SK-N-SH treated with all-trans-retinoic acid at 6 μM for 48 hours (cell line): ENCODE data around the gene MAGEA8.

Experiments
- ATAC-seq: fragments of 200-7000 bp; cut with Tn5 transposase; 3 replicates; pipeline ENCODE4 v1.9.1; 2020; ENCODE audit warnings: mild to moderate bottlenecking, moderate library complexity
- ARNTL ChIP-seq: fragments of 450-650 bp; formaldehyde crosslinking; IDR thresholded peaks from 2 replicates; pipeline ENCODE4 v1.5.0; 2020; ENCODE audit warnings: low read depth, mild to moderate bottlenecking, moderate library complexity, borderline replicate concordance
- BACH2 ChIP-seq: fragments of 250-450 bp; sonication (Bioruptor Pico); IDR thresholded peaks from 2 replicates; pipeline ENCODE4 v1.9.0; 2021; ENCODE audit warnings: mild to moderate bottlenecking, borderline replicate concordance
- CSDC2 ChIP-seq: fragments of 250-450 bp; sonication (Bioruptor Pico); IDR thresholded peaks from 2 replicates; pipeline ENCODE4 v1.5.0; 2020; ENCODE audit warnings: mild to moderate bottlenecking, moderate library complexity
- CSRNP3 ChIP-seq: fragments of 250-450 bp; sonication (Bioruptor Pico); IDR thresholded peaks from 2 replicates; pipeline ENCODE4 v1.5.1; 2021; ENCODE audit warnings: mild to moderate bottlenecking, moderate library complexity
- GLIS3 ChIP-seq: fragments of 250-450 bp; sonication (Bioruptor Pico); IDR thresholded peaks from 2 replicates; pipeline ENCODE4 v1.5.0; 2020; ENCODE audit warnings: mild to moderate bottlenecking, moderate library complexity
- ISL1 ChIP-seq: fragments of 250-450 bp; sonication (Bioruptor Pico); IDR thresholded peaks from 2 replicates; pipeline ENCODE4 v2.1.2; 2022; ENCODE audit warnings: mild to moderate bottlenecking, moderate library complexity
- OSR1 ChIP-seq: fragments of 250-450 bp; sonication (Bioruptor Pico); IDR thresholded peaks from 2 replicates; pipeline ENCODE4 v1.8.0; 2022; ENCODE audit warnings: moderate library complexity, mild to moderate bottlenecking, inconsistent platforms
- PATZ1 ChIP-seq: fragments of 250-450 bp; sonication (Bioruptor Pico); IDR thresholded peaks from 2 replicates; pipeline ENCODE4 v1.8.0; 2020; ENCODE audit warnings: mild to moderate bottlenecking, moderate library complexity, borderline replicate concordance
- PPARA ChIP-seq: fragments of 250-450 bp; sonication (Bioruptor Pico); IDR thresholded peaks from 2 replicates; pipeline ENCODE4 v1.5.0; 2020; ENCODE audit warnings: mild to moderate bottlenecking, borderline replicate concordance
- RARB ChIP-seq: fragments of 250-450 bp; sonication (Bioruptor Pico); IDR thresholded peaks from 2 replicates; pipeline ENCODE4 v1.8.0; 2021; ENCODE audit warnings: mild to moderate bottlenecking, moderate library complexity
- SNAI2 ChIP-seq: fragments of 250-450 bp; sonication (Bioruptor Pico); IDR thresholded peaks from 2 replicates; pipeline ENCODE4 v1.5.0; 2020; ENCODE audit warnings: mild to moderate bottlenecking, moderate library complexity
- TCF4 ChIP-seq: fragments of 250-450 bp; sonication (Bioruptor Pico); IDR thresholded peaks from 2 replicates; pipeline ENCODE4 v1.8.0; 2021; ENCODE audit warnings: mild to moderate bottlenecking, moderate library complexity, borderline replicate concordance
- TOX ChIP-seq: fragments of 250-450 bp; sonication (Bioruptor Pico); IDR thresholded peaks from 2 replicates; pipeline ENCODE4 v1.8.0; 2021; ENCODE audit warnings: mild to moderate bottlenecking, moderate library complexity, borderline replicate concordance
- TSHZ2 ChIP-seq: fragments of 250-450 bp; sonication (Bioruptor Pico); IDR thresholded peaks from 2 replicates; pipeline ENCODE4 v1.5.0; 2020; ENCODE audit warnings: mild to moderate bottlenecking, moderate library complexity
- ZC3H10 ChIP-seq: fragments of 250-450 bp; sonication (Bioruptor Pico); IDR thresholded peaks from 2 replicates; pipeline ENCODE4 v1.5.1; 2021; ENCODE audit warnings: mild to moderate bottlenecking, moderate library complexity
- ZFP3 ChIP-seq: fragments of 250-450 bp; sonication (Bioruptor Pico); IDR thresholded peaks from 2 replicates; pipeline ENCODE4 v1.5.0; 2020; ENCODE audit warnings: mild to moderate bottlenecking, moderate library complexity
- ZFP30 ChIP-seq: fragments of 450-650 bp; formaldehyde crosslinking; IDR thresholded peaks from 2 replicates; pipeline ENCODE4 v1.5.0; 2022; ENCODE audit warnings: mild to moderate bottlenecking, moderate library complexity
- ZNF565 ChIP-seq: fragments of 450-650 bp; formaldehyde crosslinking; conservative IDR thresholded peaks from 2 replicates; pipeline ENCODE4 v1.5.0; 2020; ENCODE audit warnings: low read depth, mild to moderate bottlenecking, moderate library complexity
- ZNF70 ChIP-seq: fragments of 450-650 bp; formaldehyde crosslinking; IDR thresholded peaks from 2 replicates; pipeline ENCODE4 v1.5.0; 2020; ENCODE audit warnings: mild to moderate bottlenecking, moderate library complexity
- ZNF8 ChIP-seq: fragments of 450-650 bp; formaldehyde crosslinking; IDR thresholded peaks from 2 replicates; pipeline ENCODE4 v1.5.0; 2020; ENCODE audit warnings: mild to moderate bottlenecking, moderate library complexity
- TF ChIP-seq, protein P1 (sequence below): fragments of 250-450 bp; sonication (Bioruptor Pico); IDR thresholded peaks from 2 replicates; pipeline ENCODE4 v1.8.0; 2021; ENCODE audit warnings: low read depth, mild to moderate bottlenecking, moderate library complexity, borderline replicate concordance
- TF ChIP-seq, protein P2 (sequence below): fragments of 250-450 bp; sonication (Bioruptor Pico); IDR thresholded peaks from 2 replicates; pipeline ENCODE4 v1.5.1; 2020; ENCODE audit warnings: low read depth, mild to moderate bottlenecking, moderate library complexity

The MAGEA8 gene

DNA sequence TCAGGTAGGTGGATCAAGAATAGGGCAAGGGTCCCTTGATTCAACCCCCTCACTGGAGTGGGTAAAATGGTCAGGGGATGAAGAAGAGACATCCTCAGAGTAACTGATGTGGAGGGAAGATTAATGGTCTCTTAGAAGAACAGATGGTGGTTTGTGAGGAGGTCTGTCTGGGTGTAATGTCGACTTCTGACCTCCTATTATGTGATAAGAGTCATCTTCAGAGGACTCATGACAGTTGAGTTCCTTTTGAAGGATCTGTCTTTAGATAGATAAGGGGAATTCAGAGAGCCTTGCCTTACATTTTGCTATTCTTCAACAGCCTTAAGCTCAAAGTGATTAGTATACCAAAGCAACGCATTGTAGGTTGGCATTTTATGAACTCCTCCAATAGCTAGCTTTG is 27.1 kb upstream of the MAGEA8 start (continued):
- TF ChIP-seq PATZ1 (CRISPR knock-in tag): no peak
- no peak for TF ChIP-seq ZFP3 (CRISPR knock-in tag)
- TF ChIP-seq ZNF565 (CRISPR knock-in tag): no peak
- no peak for TF ChIP-seq PPARA (CRISPR knock-in tag)
- TF ChIP-seq GLIS3 (CRISPR knock-in tag): no peak

DNA sequence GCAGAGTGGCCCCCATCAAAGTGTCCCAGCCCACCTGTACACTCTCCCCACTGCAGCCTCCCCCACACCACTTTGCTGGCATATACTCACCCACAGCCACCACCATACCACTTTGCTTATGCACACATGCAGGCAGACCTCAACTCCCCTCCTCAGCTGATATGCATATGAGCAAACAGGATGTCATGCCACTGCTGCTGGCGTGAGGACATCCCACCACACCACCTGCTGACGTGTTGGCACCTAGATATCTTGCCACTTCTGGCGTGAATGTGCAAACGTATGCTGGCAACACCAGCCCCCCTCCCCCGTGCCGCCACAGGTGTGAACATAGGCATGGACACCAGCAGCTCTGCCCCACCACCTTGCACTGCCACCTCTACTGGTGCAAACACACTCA is 22.4 kb upstream of the MAGEA8 start:
- TF ChIP-seq CSDC2 (CRISPR knock-in tag) (no peak), ISL1 (CRISPR knock-in tag) (no peak), ZC3H10 (no peak), PPARA (CRISPR knock-in tag) (no peak), SNAI2 (CRISPR knock-in tag) (no peak), ZNF565 (CRISPR knock-in tag) (no peak), ZNF8 (no peak)
- TF ChIP-seq, protein P1, sequence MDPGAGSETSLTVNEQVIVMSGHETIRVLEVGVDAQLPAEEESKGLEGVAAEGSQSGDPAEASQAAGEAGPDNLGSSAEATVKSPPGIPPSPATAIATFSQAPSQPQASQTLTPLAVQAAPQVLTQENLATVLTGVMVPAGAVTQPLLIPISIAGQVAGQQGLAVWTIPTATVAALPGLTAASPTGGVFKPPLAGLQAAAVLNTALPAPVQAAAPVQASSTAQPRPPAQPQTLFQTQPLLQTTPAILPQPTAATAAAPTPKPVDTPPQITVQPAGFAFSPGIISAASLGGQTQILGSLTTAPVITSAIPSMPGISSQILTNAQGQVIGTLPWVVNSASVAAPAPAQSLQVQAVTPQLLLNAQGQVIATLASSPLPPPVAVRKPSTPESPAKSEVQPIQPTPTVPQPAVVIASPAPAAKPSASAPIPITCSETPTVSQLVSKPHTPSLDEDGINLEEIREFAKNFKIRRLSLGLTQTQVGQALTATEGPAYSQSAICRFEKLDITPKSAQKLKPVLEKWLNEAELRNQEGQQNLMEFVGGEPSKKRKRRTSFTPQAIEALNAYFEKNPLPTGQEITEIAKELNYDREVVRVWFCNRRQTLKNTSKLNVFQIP: no peak
- ATAC-seq: no peak

GRCh38 chrX:149860445-149860844 is 20.5 kb upstream of the MAGEA8 start:
- TF ChIP-seq ZNF8: no peak
- no peak for TF ChIP-seq RARB (CRISPR knock-in tag)
- TF ChIP-seq TSHZ2 (CRISPR knock-in tag): no peak
- no peak for TF ChIP-seq OSR1 (CRISPR knock-in tag)
- TF ChIP-seq TCF4: no peak
- no peak for TF ChIP-seq TOX (CRISPR knock-in tag)
- no peak for TF ChIP-seq CSDC2 (CRISPR knock-in tag)
- TF ChIP-seq ZC3H10: no peak
- TF ChIP-seq, protein P2, sequence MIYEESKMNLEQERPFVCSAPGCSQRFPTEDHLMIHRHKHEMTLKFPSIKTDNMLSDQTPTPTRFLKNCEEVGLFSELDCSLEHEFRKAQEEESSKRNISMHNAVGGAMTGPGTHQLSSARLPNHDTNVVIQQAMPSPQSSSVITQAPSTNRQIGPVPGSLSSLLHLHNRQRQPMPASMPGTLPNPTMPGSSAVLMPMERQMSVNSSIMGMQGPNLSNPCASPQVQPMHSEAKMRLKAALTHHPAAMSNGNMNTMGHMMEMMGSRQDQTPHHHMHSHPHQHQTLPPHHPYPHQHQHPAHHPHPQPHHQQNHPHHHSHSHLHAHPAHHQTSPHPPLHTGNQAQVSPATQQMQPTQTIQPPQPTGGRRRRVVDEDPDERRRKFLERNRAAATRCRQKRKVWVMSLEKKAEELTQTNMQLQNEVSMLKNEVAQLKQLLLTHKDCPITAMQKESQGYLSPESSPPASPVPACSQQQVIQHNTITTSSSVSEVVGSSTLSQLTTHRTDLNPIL (CRISPR knock-in tag): no peak
- no peak for TF ChIP-seq ZFP30
- ATAC-seq: no peak

DNA sequence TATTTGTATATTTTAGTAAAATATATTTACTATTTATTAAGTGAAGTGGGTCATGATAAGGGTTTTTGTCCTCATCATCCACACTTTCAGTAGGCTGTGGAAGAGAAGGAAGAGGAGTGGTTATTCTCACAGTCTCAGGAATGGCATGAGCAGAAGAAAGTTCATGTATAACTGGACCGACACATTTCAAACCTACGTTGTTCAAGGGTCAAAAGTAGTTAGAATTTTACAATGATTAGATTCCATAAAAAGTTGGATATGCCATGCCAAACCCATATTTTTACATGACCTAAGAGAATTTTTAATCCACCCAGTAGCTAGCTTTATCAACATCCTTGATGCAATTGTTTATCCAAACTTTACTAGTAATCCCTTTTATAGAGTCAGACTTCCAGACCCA is 15.6 kb upstream of the MAGEA8 start:
- no peak for TF ChIP-seq OSR1 (CRISPR knock-in tag)
- TF ChIP-seq, all 23 proteins: peak for 0
- no peak for ATAC-seq

DNA sequence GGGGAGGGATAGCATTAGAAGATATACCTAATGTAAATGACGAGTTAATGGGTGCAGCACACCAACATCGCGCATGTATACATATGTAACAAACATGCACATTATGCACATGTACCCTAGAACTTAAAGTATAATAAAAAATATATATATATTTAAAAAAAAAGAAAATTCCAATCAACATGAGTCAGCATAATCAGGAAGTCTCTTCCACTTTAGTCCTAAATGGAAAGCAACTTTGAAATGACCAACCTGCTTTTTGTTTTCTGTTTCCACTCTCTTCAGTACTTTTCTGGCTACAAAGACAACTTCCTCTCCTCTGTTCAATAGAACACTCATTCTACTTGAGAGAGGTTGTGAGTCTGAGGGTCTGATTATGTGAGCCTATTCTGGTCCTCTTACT is 13.5 kb upstream of the MAGEA8 start:
- ATAC-seq: no peak
- TF ChIP-seq ARNTL (CRISPR knock-in tag): no peak
- TF ChIP-seq TSHZ2 (CRISPR knock-in tag): no peak
- TF ChIP-seq BACH2 (CRISPR knock-in tag): no peak
- TF ChIP-seq GLIS3 (CRISPR knock-in tag): no peak
- no peak for TF ChIP-seq ZFP30
- no peak for TF ChIP-seq CSRNP3 (CRISPR knock-in tag)
- no peak for TF ChIP-seq RARB (CRISPR knock-in tag)
- TF ChIP-seq PATZ1 (CRISPR knock-in tag): no peak
- no peak for TF ChIP-seq ZNF70
- no peak for TF ChIP-seq ZFP3 (CRISPR knock-in tag)
- TF ChIP-seq TCF4: no peak
